ENCODE results near the gene SLC15A4. TPM values are rescaled to one million over a fixed set of nuclear protein-coding genes. Genes with fewer than 3 reads are reported as not detected.

SLC15A4 gene
- total RNA-seq, 4 donors from 2014 or later = 28.1 to 49.9 (median 45.8) TPM

- Histone ChIP-seq H3K27me3 (no peaks in the 10 kb centered on the region), H3K4me1 (peaks cover 0 to 6% (median 0%) of the 10 kb centered on the region in 3 donors), H3K27ac (no peak overlapping the region), H3K4me3 (no peak overlapping the region), H3K9me3 (no peaks in the 10 kb centered on the region), H3K36me3 (peaks cover 0 to 80% of the 10 kb centered on the region in 2 donors)
- 86 to 94% methylated on average over 5 to 6 of the region's 6 CpGs for WGBS, 2 donors (ENCODE audit: low coverage in 1 of 2)
- no peak for ATAC-seq
- TF ChIP-seq POLR2A (IDR thresholded peaks at IDR 0.05) = no peak
- no peak for TF ChIP-seq CTCF (IDR thresholded peaks at IDR 0.05)
- TF ChIP-seq EP300 (IDR thresholded peaks at IDR 0.05) = no peak
- no peak for TF ChIP-seq POLR2AphosphoS5 (IDR thresholded peaks at IDR 0.05)
These were observed 30.1 kb downstream of the SLC15A4 start for GRCh38 chr12:128793701-128794100.

GRCh38 chr12:128792881-128793280, 30.9 kb downstream of the SLC15A4 start:
- Histone ChIP-seq H3K36me3 (peaks cover 0 to 72% of the 10 kb centered on the region in 2 donors), H3K9me3 (no peaks in the 10 kb centered on the region), H3K4me3 (no peak overlapping the region), H3K27me3 (no peaks in the 10 kb centered on the region), H3K27ac (no peak overlapping the region), H3K4me1 (peaks cover 0 to 6% (median 0%) of the 10 kb centered on the region in 3 donors)
- no peak for ATAC-seq
- WGBS, 2 donors (ENCODE audit: low coverage in 1 of 2) = 83 to 89% methylated on average over 1 to 5 of the region's 17 CpGs
- TF ChIP-seq POLR2AphosphoS5 (IDR thresholded peaks at IDR 0.05) (no peak), EP300 (IDR thresholded peaks at IDR 0.05) (no peak), POLR2A (IDR thresholded peaks at IDR 0.05) (no peak), CTCF (IDR thresholded peaks at IDR 0.05) (no peak)

- Histone ChIP-seq H3K4me3 (no peak overlapping the region), H3K4me1 (peaks cover 0 to 6% (median 0%) of the 10 kb centered on the region in 3 donors), H3K9me3 (no peaks in the 10 kb centered on the region), H3K27ac (no peak overlapping the region), H3K36me3 (peaks cover 0 to 67% of the 10 kb centered on the region in 2 donors), H3K27me3 (no peaks in the 10 kb centered on the region)
- WGBS, 2 donors (ENCODE audit: low coverage in 1 of 2) = 82 to 93% methylated on average over 9 to 13 of the region's 15 CpGs
- no peak for TF ChIP-seq CTCF (IDR thresholded peaks at IDR 0.05)
- no peak for TF ChIP-seq EP300 (IDR thresholded peaks at IDR 0.05)
- no peak for TF ChIP-seq POLR2A (IDR thresholded peaks at IDR 0.05)
- no peak for TF ChIP-seq POLR2AphosphoS5 (IDR thresholded peaks at IDR 0.05)
- no peak for ATAC-seq
These were observed 31.4 kb downstream of the SLC15A4 start for GRCh38 chr12:128792398-128792797.

GRCh38 chr12:128791395-128792322, 32.1 kb downstream of the SLC15A4 start:
- WGBS, 2 donors (ENCODE audit: low coverage in 1 of 2) = 72 to 93% methylated on average over 3 of the region's 24 CpGs
- Histone ChIP-seq H3K36me3 (peaks cover 0 to 60% of the 10 kb centered on the region in 2 donors), H3K9me3 (no peaks in the 10 kb centered on the region), H3K27me3 (no peaks in the 10 kb centered on the region), H3K27ac (no peak overlapping the region), H3K4me1 (peaks cover 0 to 6% (median 0%) of the 10 kb centered on the region in 3 donors), H3K4me3 (no peak overlapping the region)
- no peak for ATAC-seq
- TF ChIP-seq EP300 (IDR thresholded peaks at IDR 0.05) = no peak
- TF ChIP-seq POLR2AphosphoS5 (IDR thresholded peaks at IDR 0.05) = no peak
- TF ChIP-seq POLR2A (IDR thresholded peaks at IDR 0.05) = no peak
- TF ChIP-seq CTCF (IDR thresholded peaks at IDR 0.05) = no peak

Data from gastroesophageal sphincter (tissue), 4 donors.